Body of pancreas (tissue), 4 donors: ENCODE measurements around the gene ABI1.

Experiments used
- POLR2A ChIP-seq, 3 donors: fragments of 450-650 bp; IDR thresholded peaks; one replicate each; pipeline ENCODE4 v1.6.1; 2016; ENCODE audit warnings: antibody characterized with exemption in 3 of 3, mild to moderate bottlenecking in 2 of 3
- TF ChIP-seq, protein P1 (sequence below), 7 experiments: fragments of 450-650 bp in 4 of 7; fragments of 200-600 bp in 3 of 7; sonication (generic) in 3 of 7; IDR thresholded peaks; one replicate each; pipeline ENCODE4 v1.5.1; 2016 to 2019; ENCODE audit warnings: antibody characterized with exemption in 7 of 7

DNA sequence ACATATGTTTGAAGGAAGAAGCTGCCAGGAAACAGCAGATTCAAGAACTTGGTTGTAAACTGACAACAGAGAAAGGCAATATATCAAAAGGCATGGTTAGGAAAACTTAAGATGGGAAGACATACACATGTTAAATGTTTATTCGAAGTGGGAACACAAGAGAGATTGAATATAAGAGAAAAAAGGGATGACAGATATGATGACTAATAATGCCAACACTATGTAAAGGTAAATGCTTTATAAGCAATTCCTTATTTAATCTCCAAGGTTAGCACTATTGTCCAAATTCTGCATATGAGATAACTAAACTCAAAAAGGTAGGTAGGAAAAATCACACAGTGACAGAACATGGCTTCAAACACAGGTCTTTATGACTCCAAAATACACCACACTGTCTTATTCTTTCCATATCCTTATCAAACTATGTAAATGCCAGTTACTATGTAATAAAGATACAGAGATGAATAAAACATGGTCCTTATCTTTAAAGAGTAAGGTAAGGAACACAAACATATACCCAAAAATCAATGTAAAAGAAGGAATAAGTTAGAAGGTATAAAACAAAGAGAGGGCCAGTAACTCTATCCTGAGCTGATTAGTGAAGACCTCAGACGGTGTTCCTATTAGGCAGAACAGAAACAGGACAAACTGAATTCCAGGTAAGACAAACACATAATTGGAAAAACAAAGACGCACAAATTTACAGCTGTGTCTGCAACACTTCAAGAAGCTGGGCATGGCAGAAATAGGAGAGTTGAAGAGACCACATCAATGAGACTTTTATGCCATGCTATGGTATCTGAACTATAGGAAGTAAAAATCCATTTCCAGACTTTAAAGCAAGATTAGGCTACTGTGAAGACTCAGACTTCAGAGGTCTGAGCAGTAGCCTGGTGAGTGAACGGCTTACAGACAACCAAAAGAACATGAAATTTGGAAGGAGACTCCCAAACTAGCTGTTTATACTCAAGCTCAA, 56.1 kb downstream of the ABI1 start:
- TF ChIP-seq, protein P1, sequence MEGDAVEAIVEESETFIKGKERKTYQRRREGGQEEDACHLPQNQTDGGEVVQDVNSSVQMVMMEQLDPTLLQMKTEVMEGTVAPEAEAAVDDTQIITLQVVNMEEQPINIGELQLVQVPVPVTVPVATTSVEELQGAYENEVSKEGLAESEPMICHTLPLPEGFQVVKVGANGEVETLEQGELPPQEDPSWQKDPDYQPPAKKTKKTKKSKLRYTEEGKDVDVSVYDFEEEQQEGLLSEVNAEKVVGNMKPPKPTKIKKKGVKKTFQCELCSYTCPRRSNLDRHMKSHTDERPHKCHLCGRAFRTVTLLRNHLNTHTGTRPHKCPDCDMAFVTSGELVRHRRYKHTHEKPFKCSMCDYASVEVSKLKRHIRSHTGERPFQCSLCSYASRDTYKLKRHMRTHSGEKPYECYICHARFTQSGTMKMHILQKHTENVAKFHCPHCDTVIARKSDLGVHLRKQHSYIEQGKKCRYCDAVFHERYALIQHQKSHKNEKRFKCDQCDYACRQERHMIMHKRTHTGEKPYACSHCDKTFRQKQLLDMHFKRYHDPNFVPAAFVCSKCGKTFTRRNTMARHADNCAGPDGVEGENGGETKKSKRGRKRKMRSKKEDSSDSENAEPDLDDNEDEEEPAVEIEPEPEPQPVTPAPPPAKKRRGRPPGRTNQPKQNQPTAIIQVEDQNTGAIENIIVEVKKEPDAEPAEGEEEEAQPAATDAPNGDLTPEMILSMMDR (IDR thresholded peaks at IDR 0.05), result no peak
- no peak for TF ChIP-seq POLR2A (IDR thresholded peaks at IDR 0.05)
